ENCODE measurements around the gene SRD5A1.

- no peak for TF ChIP-seq PATZ1 (CRISPR knock-in tag; IDR thresholded peaks at IDR 0.05; ENCODE audit: borderline replicate concordance)
- TF ChIP-seq ZNF70 (CRISPR knock-in tag; IDR thresholded peaks at IDR 0.05): no peak
- no peak for TF ChIP-seq CSRNP3 (CRISPR knock-in tag; IDR thresholded peaks at IDR 0.05)
- TF ChIP-seq BACH2 (CRISPR knock-in tag; IDR thresholded peaks at IDR 0.05; ENCODE audit: borderline replicate concordance): no peak
- TF ChIP-seq RARB (CRISPR knock-in tag; IDR thresholded peaks at IDR 0.05): no peak
- no peak for TF ChIP-seq PPARA (CRISPR knock-in tag; IDR thresholded peaks at IDR 0.05; ENCODE audit: borderline replicate concordance)
- TF ChIP-seq CSDC2 (CRISPR knock-in tag; IDR thresholded peaks at IDR 0.05): no peak
- TF ChIP-seq OSR1 (CRISPR knock-in tag; IDR thresholded peaks at IDR 0.05): no peak
- no peak for TF ChIP-seq GLIS3 (CRISPR knock-in tag; IDR thresholded peaks at IDR 0.05)
Observed at GRCh38 chr5:6666762-6667161, 33.5 kb downstream of the SRD5A1 start.

All from SK-N-SH treated with all-trans-retinoic acid at 6 μM for 48 hours (cell line).